RWPE1 (cell line): ENCODE results near the gene ASB10.

ENCODE experiments used
- CTCF ChIA-PET: fragments of 350-600 bp; sonication (Branson Sonifier 250); formaldehyde crosslinking; extraction: SDS; loops from one replicate; lab custom pipeline; 2021; lab: Yijun Ruan, JAX
- POLR2A ChIA-PET: fragments of 400-600 bp; formaldehyde crosslinking; extraction: SDS; loops from one replicate; lab custom pipeline; 2020; ENCODE audit warnings: antibody characterized with exemption; ENCODE audit not compliant: low non-redundant PET; lab: Yijun Ruan, JAX
- DNase-seq: peaks from one replicate; pipeline ENCODE4 v3.0.0; 2012; ENCODE audit warnings: low spot score
- H3K27ac ChIP-seq: fragments of 450-650 bp; 2 replicates; pipeline ENCODE4 v1.5.1; 2017
- TF ChIP-seq, protein P1 (sequence below): fragments of 450-650 bp; conservative IDR thresholded peaks from 2 replicates; pipeline ENCODE4 v1.5.1; 2017; ENCODE audit warnings: low read depth, mild to moderate bottlenecking

Gene ASB10

DNA sequence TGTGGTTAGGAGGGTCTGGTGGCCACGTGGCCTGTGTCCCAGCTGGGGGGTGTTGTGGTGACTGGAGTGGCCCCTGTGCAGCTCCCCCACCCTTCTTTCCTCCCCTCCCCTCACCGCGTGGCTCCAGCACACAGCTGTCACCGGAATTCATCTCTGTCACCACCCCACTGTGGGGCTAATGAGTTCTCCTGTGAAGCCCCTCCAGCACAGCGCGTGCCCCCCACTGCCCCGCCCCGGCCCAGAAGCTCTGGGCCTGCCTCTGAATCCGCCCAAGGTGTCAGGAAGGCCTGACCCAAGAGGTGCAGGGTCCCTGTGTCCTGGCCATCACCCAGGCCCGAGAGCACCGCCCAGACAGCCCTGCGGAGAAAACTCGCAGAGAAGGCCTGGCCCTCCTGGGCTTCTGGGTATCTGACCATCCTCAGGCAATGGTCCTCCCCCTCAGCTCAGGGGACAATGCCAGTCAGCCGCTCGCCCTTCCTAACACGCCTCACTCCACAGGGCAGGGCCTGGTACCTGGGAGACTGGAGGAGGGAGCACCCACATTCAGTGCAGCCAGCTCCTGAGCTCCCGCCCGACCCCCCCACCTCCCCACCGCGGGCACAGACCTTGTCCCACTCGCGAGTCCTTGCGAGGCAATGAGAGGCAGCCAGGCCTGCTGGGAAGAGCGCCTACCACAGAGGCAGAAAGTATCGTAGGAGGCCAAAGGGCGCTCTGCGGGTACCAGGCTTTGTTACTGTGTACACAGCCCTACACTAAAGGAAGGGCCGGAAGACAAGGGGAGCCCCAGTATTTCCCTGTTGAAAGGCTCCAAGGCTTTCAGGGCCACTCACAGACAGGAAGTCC lies 57.7 kb downstream of the ASB10 start:
- TF ChIP-seq, protein P1, sequence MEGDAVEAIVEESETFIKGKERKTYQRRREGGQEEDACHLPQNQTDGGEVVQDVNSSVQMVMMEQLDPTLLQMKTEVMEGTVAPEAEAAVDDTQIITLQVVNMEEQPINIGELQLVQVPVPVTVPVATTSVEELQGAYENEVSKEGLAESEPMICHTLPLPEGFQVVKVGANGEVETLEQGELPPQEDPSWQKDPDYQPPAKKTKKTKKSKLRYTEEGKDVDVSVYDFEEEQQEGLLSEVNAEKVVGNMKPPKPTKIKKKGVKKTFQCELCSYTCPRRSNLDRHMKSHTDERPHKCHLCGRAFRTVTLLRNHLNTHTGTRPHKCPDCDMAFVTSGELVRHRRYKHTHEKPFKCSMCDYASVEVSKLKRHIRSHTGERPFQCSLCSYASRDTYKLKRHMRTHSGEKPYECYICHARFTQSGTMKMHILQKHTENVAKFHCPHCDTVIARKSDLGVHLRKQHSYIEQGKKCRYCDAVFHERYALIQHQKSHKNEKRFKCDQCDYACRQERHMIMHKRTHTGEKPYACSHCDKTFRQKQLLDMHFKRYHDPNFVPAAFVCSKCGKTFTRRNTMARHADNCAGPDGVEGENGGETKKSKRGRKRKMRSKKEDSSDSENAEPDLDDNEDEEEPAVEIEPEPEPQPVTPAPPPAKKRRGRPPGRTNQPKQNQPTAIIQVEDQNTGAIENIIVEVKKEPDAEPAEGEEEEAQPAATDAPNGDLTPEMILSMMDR = no peak
- CTCF ChIA-PET = interaction anchor here (0.5 kb wide), 1 partner anchor 43 kb away, joined by 5 read pairs; no protein-coding TSS in a partner anchor
- DNase-seq = no peak
- POLR2A ChIA-PET = no interaction called here
- no peak overlapping the region for H3K27ac ChIP-seq

DNA sequence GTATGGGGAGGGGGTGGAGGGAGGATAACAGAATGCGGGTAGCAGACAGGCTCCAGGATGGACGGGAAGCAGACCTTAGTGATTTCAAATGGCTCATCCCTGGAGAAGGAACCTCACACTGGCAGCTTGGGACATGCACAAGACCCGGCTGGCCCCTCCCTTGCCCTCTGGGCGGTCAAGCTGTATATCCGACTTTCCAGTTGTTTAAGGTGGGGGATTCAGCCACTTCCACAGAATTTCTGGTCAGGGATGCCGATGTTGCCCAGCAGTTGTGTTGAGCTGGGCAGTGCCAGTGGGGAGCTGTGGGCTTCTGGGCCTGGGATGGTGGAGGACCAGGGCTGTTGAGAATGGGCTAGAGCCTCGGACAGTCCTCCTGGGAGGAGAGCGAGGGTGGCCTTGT lies 58.3 kb downstream of the ASB10 start:
- POLR2A ChIA-PET = no interaction called here
- CTCF ChIA-PET = no interaction called here
- no peak overlapping the region for H3K27ac ChIP-seq
- DNase-seq = no peak
- TF ChIP-seq, protein P1 = no peak

DNA sequence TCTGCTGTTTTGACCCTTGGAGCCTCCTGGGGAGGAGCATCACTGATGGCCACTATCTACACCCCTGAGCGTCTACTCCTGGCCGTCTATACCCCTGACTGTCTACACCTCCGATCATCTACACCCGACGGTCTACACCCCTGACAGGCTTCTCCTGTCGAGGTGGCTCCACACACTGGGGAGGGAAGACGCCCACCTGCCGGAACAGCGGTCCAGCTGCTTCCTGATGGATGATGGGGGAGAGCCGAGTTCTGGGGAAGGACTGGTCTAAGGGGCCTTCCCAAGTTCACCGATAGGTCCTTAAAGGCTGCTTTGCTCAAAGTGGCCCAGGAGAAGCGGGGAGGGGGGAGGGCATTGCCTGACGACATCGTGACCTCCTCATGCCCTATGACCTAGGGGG lies 58.9 kb downstream of the ASB10 start:
- no peak for DNase-seq
- no peak overlapping the region for H3K27ac ChIP-seq
- ChIA-PET CTCF (interaction anchor here (0.7 kb wide), 1 partner anchor 182 kb away, joined by 3 read pairs; no protein-coding TSS in a partner anchor), POLR2A (no interaction called here)
- TF ChIP-seq, protein P1 = no peak

DNA sequence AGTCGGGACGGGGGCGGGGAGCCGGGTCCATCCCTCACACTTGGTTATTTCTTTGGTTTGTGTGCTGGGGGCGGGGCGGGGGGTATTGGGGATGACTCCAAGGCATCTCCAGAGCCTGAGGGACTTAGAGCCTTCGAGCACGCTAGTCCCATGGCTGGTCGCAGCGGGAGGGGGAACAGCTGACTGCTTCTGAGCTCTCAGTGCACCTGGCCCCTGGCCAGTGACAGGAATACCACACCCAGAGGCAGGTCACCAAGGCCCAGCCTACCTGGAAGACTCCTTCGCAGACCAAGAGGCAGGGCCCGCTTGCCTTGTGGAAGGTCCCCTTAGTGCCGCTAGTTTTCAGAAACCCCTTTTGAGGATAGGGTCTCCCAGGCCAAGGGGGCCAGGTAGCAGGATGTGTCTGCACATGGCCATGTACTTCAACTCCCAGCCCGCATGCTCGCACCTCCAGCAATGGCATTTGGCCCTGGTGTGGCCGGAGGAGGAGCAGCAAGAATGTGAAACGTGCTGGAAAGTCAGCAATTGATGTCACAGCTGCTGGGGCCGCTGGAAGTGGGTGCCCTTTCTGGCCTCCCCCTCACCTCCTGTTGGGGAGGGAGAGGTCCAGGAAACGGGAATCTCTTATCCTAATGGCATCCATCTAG lies 60.4 kb downstream of the ASB10 start:
- H3K27ac ChIP-seq = peak overlapping the region; percentile 17
- ChIA-PET CTCF (no interaction called here), POLR2A (no interaction called here)
- TF ChIP-seq, protein P1 = no peak
- no peak for DNase-seq

DNA sequence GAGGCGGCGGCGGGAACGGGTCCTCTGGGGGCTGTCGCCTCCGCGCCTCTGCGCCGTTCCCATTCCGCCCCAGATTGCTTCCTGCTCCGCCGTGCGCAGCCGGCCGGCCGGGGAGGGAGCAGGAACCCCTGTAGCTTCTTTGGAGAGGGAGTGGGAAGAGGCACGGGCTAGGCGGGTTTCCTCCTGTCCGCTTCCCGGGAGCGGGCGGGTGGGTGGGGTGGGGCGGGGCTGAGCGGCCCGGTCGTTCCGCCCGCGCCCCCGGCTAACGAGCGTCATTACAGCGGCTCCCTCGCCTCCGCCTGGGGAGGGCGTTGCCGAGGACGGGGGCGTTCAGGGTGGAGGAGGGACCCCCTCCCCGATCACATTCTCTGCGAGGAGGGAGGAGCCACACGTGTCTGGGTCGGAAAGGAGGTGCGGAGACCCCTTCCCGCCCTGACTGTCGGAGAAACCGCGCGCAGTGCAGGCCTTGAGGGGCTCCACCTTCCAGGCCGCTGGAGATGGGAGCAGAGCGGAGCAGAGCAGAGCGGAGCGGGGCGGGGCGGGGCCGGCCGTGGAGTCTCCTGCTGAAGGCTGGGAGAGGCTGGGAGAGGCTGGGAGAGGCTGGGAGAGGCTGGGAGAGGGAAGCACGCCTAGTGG lies 61.1 kb downstream of the ASB10 start:
- H3K27ac ChIP-seq = no peak overlapping the region
- ChIA-PET POLR2A (no interaction called here), CTCF (no interaction called here)
- TF ChIP-seq, protein P1 = no peak
- no peak for DNase-seq
